GM12801 (cell line): ENCODE data around the gene ELL.

Experiments used
- CTCF ChIP-seq: IDR thresholded peaks from one replicate; pipeline ENCODE4 v1.5.1; 2011; ENCODE audit warnings: control low read depth; ENCODE audit not compliant: insufficient read length; ENCODE audit errors: extremely low read depth

ELL gene

GRCh38 chr19:18557411-18558201 lies 35.7 kb upstream of the ELL start, which contains the start of gene KXD1:
KXD1 (plus strand) TSS chr19:18557870; CDS start chr19:18562057, 4,187 bp downstream.
- TF ChIP-seq CTCF = no peak

GRCh38 chr19:18551631-18552030 lies 29.8 kb upstream of the ELL start:
- no peak for TF ChIP-seq CTCF

GRCh38 chr19:18543814-18544475 lies 22.1 kb upstream of the ELL start:
- TF ChIP-seq CTCF = no peak

- no peak for TF ChIP-seq CTCF
Observed at GRCh38 chr19:18542941-18543813, 21.3 kb upstream of the ELL start, which contains the start of gene FKBP8. FKBP8 (minus strand) TSS chr19:18543573; CDS start chr19:18541970, 1,603 bp downstream.

GRCh38 chr19:18541992-18542940 lies 20.4 kb upstream of the ELL start:
- no peak for TF ChIP-seq CTCF

GRCh38 chr19:18541258-18541991 lies 19.6 kb upstream of the ELL start:
- no peak for TF ChIP-seq CTCF
